IMR-90 (cell line): Measurements from ENCODE around the gene BANP. TPM values are rescaled to one million over a fixed set of nuclear protein-coding genes. Genes with fewer than 3 reads are reported as not detected.

Experiments
- ATAC-seq: fragments of 200-7000 bp; cut with Tn5 transposase; 2 replicates; pipeline ENCODE4 v1.9.1; 2020; ENCODE audit warnings: low read depth, mild to moderate bottlenecking, moderate library complexity
- BruUV-seq: library from RNA; stranded (reverse); fragments of 400-500 nt; replicated peaks from 2 replicates; lab custom pipeline; 2021; lab: Mats Ljungman, UMichigan
- CTCF ChIA-PET: fragments of 300-600 bp; formaldehyde crosslinking; extraction: SDS; loops from one replicate; lab custom pipeline; 2021; ENCODE audit warnings: antibody characterized with exemption; lab: Yijun Ruan, JAX
- POLR2A ChIA-PET: fragments of 300-600 bp; sonication (Branson Sonifier 250); formaldehyde crosslinking; loops from one replicate; lab custom pipeline; 2022; ENCODE audit warnings: antibody characterized with exemption; ENCODE audit not compliant: unreplicated experiment; lab: Charles Lee
- DNase-seq: peaks from one replicate; pipeline ENCODE4 v3.0.0; 2013
- H2AFZ ChIP-seq: replicated peaks from 2 replicates; pipeline ENCODE3; 2013; ENCODE audit warnings: low read length, mild to moderate bottlenecking; ENCODE audit not compliant: poor library complexity
- H2AK5ac ChIP-seq: 2 replicates; pipeline ENCODE4 v1.6.1; 2013; ENCODE audit warnings: low read depth, low read length, inconsistent platforms
- H2AK9ac ChIP-seq: replicated peaks from 2 replicates; pipeline ENCODE3; 2013; ENCODE audit warnings: mild to moderate bottlenecking, low read depth, low read length, moderate library complexity; ENCODE audit not compliant: poor library complexity
- H2BK120ac ChIP-seq: 2 replicates; pipeline ENCODE4 v1.6.1; 2013; ENCODE audit warnings: low read depth, low read length, inconsistent platforms
- H2BK15ac ChIP-seq: 3 replicates; pipeline ENCODE4 v1.6.1; 2013; ENCODE audit warnings: low read depth, low read length, inconsistent platforms
- H2BK20ac ChIP-seq: 2 replicates; pipeline ENCODE4 v1.6.1; 2013; ENCODE audit warnings: low read depth, mild to moderate bottlenecking, inconsistent platforms, low read length, moderate library complexity
- H2BK5ac ChIP-seq: 2 replicates; pipeline ENCODE4 v1.6.1; 2013; ENCODE audit warnings: mild to moderate bottlenecking, low read depth, low read length, inconsistent platforms; ENCODE audit not compliant: poor library complexity, severe bottlenecking
- H3K14ac ChIP-seq: replicated peaks from 2 replicates; pipeline ENCODE4 v1.6.1; 2013; ENCODE audit warnings: low read depth, low read length, inconsistent platforms
- H3K18ac ChIP-seq: 2 replicates; pipeline ENCODE4 v1.6.1; 2013; ENCODE audit warnings: low read depth, low read length, control low read depth
- H3K23ac ChIP-seq: 2 replicates; pipeline ENCODE4 v1.6.1; 2013; ENCODE audit warnings: low read depth, low read length, inconsistent platforms
- H3K27ac ChIP-seq: 2 replicates; pipeline ENCODE4 v1.5.1; 2013; ENCODE audit warnings: mild to moderate bottlenecking, control low read depth, low read length; ENCODE audit not compliant: insufficient read depth
- H3K27me3 ChIP-seq: 2 replicates; pipeline ENCODE4 v1.6.1; 2013; ENCODE audit warnings: low read length; ENCODE audit not compliant: control insufficient read depth, insufficient read depth
- H3K36me3 ChIP-seq: 2 replicates; pipeline ENCODE4 v1.6.1; 2013; ENCODE audit warnings: low read length, mixed read lengths; ENCODE audit not compliant: control insufficient read depth, insufficient read depth
- H3K4ac ChIP-seq: 2 replicates; pipeline ENCODE4 v1.6.1; 2013; ENCODE audit warnings: low read depth, low read length, inconsistent platforms
- H3K4me1 ChIP-seq: 2 replicates; pipeline ENCODE4 v1.6.1; 2013; ENCODE audit warnings: low read length, mixed read lengths; ENCODE audit not compliant: control insufficient read depth, insufficient read depth
- H3K4me2 ChIP-seq: 2 replicates; pipeline ENCODE4 v1.6.1; 2013; ENCODE audit warnings: low read depth, mild to moderate bottlenecking, control low read depth, low read length, moderate library complexity
- H3K4me3 ChIP-seq: 2 replicates; pipeline ENCODE4 v1.5.1; 2013; ENCODE audit warnings: low read depth, mild to moderate bottlenecking, control low read depth, low read length, moderate library complexity; ENCODE audit not compliant: insufficient read depth
- H3K56ac ChIP-seq: 2 replicates; pipeline ENCODE4 v1.6.1; 2013; ENCODE audit warnings: low read length, inconsistent platforms; ENCODE audit not compliant: insufficient read depth; ENCODE audit errors: extremely low read depth
- H3K79me1 ChIP-seq, 2 experiments: 2 replicates each; pipeline ENCODE4 v1.6.1; 2013; ENCODE audit warnings: low read length in 2 of 2, inconsistent platforms in 1 of 2, low read depth in 1 of 2
- H3K9ac ChIP-seq: 2 replicates; pipeline ENCODE4 v1.6.1; 2013; ENCODE audit warnings: low read depth, low read length, control low read depth
- H3K9me1 ChIP-seq: 2 replicates; pipeline ENCODE4 v1.6.1; 2013; ENCODE audit warnings: low read length, inconsistent platforms; ENCODE audit not compliant: insufficient read depth
- H3K9me3 ChIP-seq: 2 replicates; pipeline ENCODE4 v1.6.1; 2013; ENCODE audit warnings: low read length; ENCODE audit not compliant: control insufficient read depth, insufficient read depth
- H4K20me1 ChIP-seq: 2 replicates; pipeline ENCODE4 v1.6.1; 2013; ENCODE audit warnings: low read length, inconsistent platforms; ENCODE audit not compliant: insufficient read depth
- H4K5ac ChIP-seq: 2 replicates; pipeline ENCODE4 v1.6.1; 2013; ENCODE audit warnings: mild to moderate bottlenecking, low read depth, low read length, control low read depth
- H4K8ac ChIP-seq, 2 experiments: 2 replicates each; pipeline ENCODE4 v1.6.1; 2013; ENCODE audit warnings: low read depth in 2 of 2, low read length in 2 of 2, control low read depth in 1 of 2, inconsistent platforms in 1 of 2
- H4K91ac ChIP-seq: 2 replicates; pipeline ENCODE4 v1.6.1; 2013; ENCODE audit warnings: low read depth, low read length, inconsistent platforms; ENCODE audit not compliant: insufficient read depth
- BHLHE40 ChIP-seq: fragments of 150-350 bp; IDR thresholded peaks from 2 replicates; pipeline ENCODE4 v1.6.1; 2016; ENCODE audit warnings: mild to moderate bottlenecking, low read depth, low read length
- CEBPB ChIP-seq: IDR thresholded peaks from 2 replicates; pipeline ENCODE4 v1.6.1; 2012; ENCODE audit warnings: low read depth, low read length, improper control_type of control experiment
- CHD1 ChIP-seq: IDR thresholded peaks from 2 replicates; pipeline ENCODE4 v1.6.1; 2012; ENCODE audit warnings: low read depth, low read length, improper control_type of control experiment
- CTCF ChIP-seq: conservative IDR thresholded peaks from 2 replicates; pipeline ENCODE4 v1.5.1; 2012; ENCODE audit warnings: mild to moderate bottlenecking, low read depth, low read length, improper control_type of control experiment
- ELK1 ChIP-seq: fragments of 150-350 bp; IDR thresholded peaks from 2 replicates; pipeline ENCODE4 v1.6.1; 2016; ENCODE audit warnings: low read depth, mild to moderate bottlenecking, low read length, moderate library complexity, borderline replicate concordance
- FOS ChIP-seq: fragments of 150-350 bp; IDR thresholded peaks from 2 replicates; pipeline ENCODE4 v1.6.1; 2016; ENCODE audit warnings: low read depth, low read length
- MAFK ChIP-seq: IDR thresholded peaks from 2 replicates; pipeline ENCODE4 v1.6.1; 2012; ENCODE audit warnings: low read depth, low read length, improper control_type of control experiment
- MAZ ChIP-seq: IDR thresholded peaks from 2 replicates; pipeline ENCODE4 v1.6.1; 2012; ENCODE audit warnings: low read depth, mild to moderate bottlenecking, low read length, improper control_type of control experiment, moderate library complexity, borderline replicate concordance
- MXI1 ChIP-seq: IDR thresholded peaks from 2 replicates; pipeline ENCODE4 v1.6.1; 2012; ENCODE audit warnings: low read depth, mild to moderate bottlenecking, low read length, moderate library complexity, borderline replicate concordance
- NFE2L2 ChIP-seq: fragments of 150-350 bp; IDR thresholded peaks from 2 replicates; pipeline ENCODE4 v1.6.1; 2016; ENCODE audit warnings: low read depth, mild to moderate bottlenecking, low read length
- POLR2A ChIP-seq: IDR thresholded peaks from 2 replicates; pipeline ENCODE4 v1.6.1; 2012; ENCODE audit warnings: mild to moderate bottlenecking, low read depth, low read length
- RAD21 ChIP-seq: IDR thresholded peaks from 2 replicates; pipeline ENCODE4 v1.6.1; 2012; ENCODE audit warnings: low read length, improper control_type of control experiment
- RCOR1 ChIP-seq: IDR thresholded peaks from 2 replicates; pipeline ENCODE4 v1.6.1; 2012; ENCODE audit warnings: mild to moderate bottlenecking, low read length, improper control_type of control experiment; ENCODE audit not compliant: insufficient replicate concordance
- RFX5 ChIP-seq: IDR thresholded peaks from 2 replicates; pipeline ENCODE4 v1.8.0; 2012; ENCODE audit warnings: low read depth, mild to moderate bottlenecking, low read length, moderate library complexity
- SMC3 ChIP-seq: fragments of 150-350 bp; IDR thresholded peaks from 2 replicates; pipeline ENCODE4 v1.6.1; 2016; ENCODE audit warnings: low read depth, mild to moderate bottlenecking, antibody characterized with exemption, low read length, moderate library complexity
- USF2 ChIP-seq: fragments of 150-350 bp; IDR thresholded peaks from 2 replicates; pipeline ENCODE4 v1.6.1; 2017; ENCODE audit warnings: mild to moderate bottlenecking, antibody characterized with exemption, low read length, low read depth
- WGBS, 2 experiments: methylation state at CpG; one replicate each; pipeline versions ENCODE4 v1.1.5 to v1.1.7; 2013; ENCODE audit warnings: missing lambda C conversion rate in 2 of 2; ENCODE audit not compliant: insufficient read length in 1 of 2; ENCODE audit errors: extremely low coverage in 2 of 2; 5-methylcytosine and 5-hydroxymethylcytosine counted together
- dilution Hi-C: fragments of 300-500 bp; cut with HindIII; formaldehyde crosslinking; loops from one replicate; pipeline ENCODE4 v1.14.3; 2018; ENCODE audit warnings: low sequenced_read_pairs; ENCODE audit not compliant: unreplicated experiment
- in situ Hi-C: fragments of 300-500 bp; cut with MboI; formaldehyde crosslinking; loops from 3 replicates; pipeline ENCODE4 v1.14.3; 2019; ENCODE audit warnings: low sequenced_read_pairs, inconsistent platforms, mixed read lengths
- intact Hi-C: fragments of 100-400 bp; cut with micrococcal nuclease; formaldehyde crosslinking; loops from 2 replicates; pipeline ENCODE4 v1.10.0; 2022
- polyA plus RNA-seq, 3 experiments: library from polyadenylated mRNA; depleted of rRNA; stranded (reverse); fragments of >200 nt; gene quantifications; 2 replicates each; pipeline ENCODE4 v1.2.3, GENCODE V29; 2012; ENCODE audit warnings: low replicate concordance in 1 of 3
- total RNA-seq: library from RNA; depleted of rRNA; stranded (reverse); fragments of >200 nt; gene quantifications from 2 replicates; pipeline ENCODE4 v1.2.3, GENCODE V29; 2012

BANP gene
- total and polyA plus RNA-seq, 2 of the 4 experiments (the other 2 are of a cell fraction): 17.4 to 17.9 TPM

- ATAC-seq: no peak
- intact Hi-C loops: no loop called here
Observed at GRCh38 chr16:87979352-87979751, 28.1 kb downstream of the BANP start.

More at GRCh38 chr16:87979352-87979751, 28.1 kb downstream of the BANP start:
- Histone ChIP-seq H3K9ac (no peak overlapping the region), H4K91ac (no peak overlapping the region), H2AK9ac (no peak overlapping the region), H3K9me1 (peaks cover 3% of the 10 kb centered on the region), H3K27ac (no peak overlapping the region), H2BK15ac (no peak overlapping the region), H3K27me3 (no peaks in the 10 kb centered on the region), H2BK20ac (no peak overlapping the region), H3K14ac (no peak overlapping the region), H3K4ac (no peak overlapping the region), H3K56ac (no peak overlapping the region), H4K20me1 (no peaks in the 10 kb centered on the region; the same call in none of the 2 replicates), H2AK5ac (no peak overlapping the region), H3K79me1 (peaks cover 23 to 34% of the 10 kb centered on the region in 2 experiments; a peak in 3 of 4 replicates), H3K4me2 (no peak overlapping the region), H3K9me3 (no peaks in the 10 kb centered on the region), H3K18ac (no peak overlapping the region), H3K4me1 (peaks cover 5% of the 10 kb centered on the region), H4K5ac (no peak overlapping the region), H2BK5ac (no peak overlapping the region), H3K23ac (no peak overlapping the region), H3K36me3 (peaks cover 12% of the 10 kb centered on the region), H4K8ac (no peak overlapping the region), H3K4me3 (no peak overlapping the region), H2BK120ac (no peak overlapping the region), H2AFZ (no peak overlapping the region)
- BruUV-seq: no TSS peak
- in situ Hi-C loops (no loop called here), dilution Hi-C loops (no loop called here)
- DNase-seq: no peak
- TF ChIP-seq BHLHE40 (no peak), MAZ (no peak), CEBPB (no peak), FOS (no peak), RFX5 (no peak), CTCF (no peak), RAD21 (no peak), MXI1 (no peak), POLR2A (no peak), USF2 (no peak), MAFK (no peak), CHD1 (no peak), RCOR1 (no peak), SMC3 (no peak), NFE2L2 (no peak), ELK1 (no peak)
- POLR2A ChIA-PET: no interaction called here
- no CpG with 5 or more reads among the region's 8 CpGs for WGBS, 2 experiments
- CTCF ChIA-PET: no interaction called here
